ENCODE data around the gene RELL1. TPM values are rescaled to one million over a fixed set of nuclear protein-coding genes. Genes with fewer than 3 reads are reported as not detected.
A peak's percentile ranks its signal among the peaks of the same experiment; 100 is the strongest.

RELL1 gene
- total and polyA plus RNA-seq, 12 donors = 2.3 to 39.9 (median 26.7) TPM

GRCh38 chr4:37664696-37665095 lies 21.5 kb downstream of the RELL1 start:
- intact Hi-C loops (cut with DNase I) = loop anchor here in 1 of 10 donors (10.0 kb wide), 1 partner anchor 230 kb away; the partner anchor contains the start of gene TBC1D1
- H3K4me3 ChIP-seq = no peak overlapping the region
- TF ChIP-seq CTCF (IDR thresholded peaks at IDR 0.05) = no peak
- peak overlapping the region; percentile 44 to 92 (median 74) for H3K27ac ChIP-seq
- H3K27me3 ChIP-seq = no peaks in the 10 kb centered on the region
- DNase-seq = no peak
- H3K9me3 ChIP-seq = no peaks in the 10 kb centered on the region
- H3K4me1 ChIP-seq = peaks cover 24 to 83% (median 80%) of the 10 kb centered on the region in 9 donors
- peak in 2 of 8 donors; percentile 18 to 30 for ATAC-seq
- H3K36me3 ChIP-seq = no peaks in the 10 kb centered on the region
- 27 to 28% methylated on average over 5 of the region's 5 CpGs for WGBS, 2 donors

- no peak for ATAC-seq
- Histone ChIP-seq H3K27ac (peak overlapping the region in 9 of 10 donors; percentile 59 to 92 (median 73)), H3K36me3 (no peaks in the 10 kb centered on the region), H3K9me3 (no peaks in the 10 kb centered on the region), H3K4me3 (no peak overlapping the region), H3K27me3 (no peaks in the 10 kb centered on the region), H3K4me1 (peaks cover 24 to 94% (median 90%) of the 10 kb centered on the region in 9 donors)
- WGBS, 2 donors = 60 to 67% methylated on average over 7 of the region's 7 CpGs
- no peak for DNase-seq
- intact Hi-C loops (cut with DNase I) = loop anchor here in 1 of 10 donors (10.0 kb wide), 1 partner anchor 231 kb away; the partner anchor contains the start of gene TBC1D1
- TF ChIP-seq CTCF (IDR thresholded peaks at IDR 0.05) = no peak
Measured at GRCh38 chr4:37663552-37663951, 22.6 kb downstream of the RELL1 start.

DNA sequence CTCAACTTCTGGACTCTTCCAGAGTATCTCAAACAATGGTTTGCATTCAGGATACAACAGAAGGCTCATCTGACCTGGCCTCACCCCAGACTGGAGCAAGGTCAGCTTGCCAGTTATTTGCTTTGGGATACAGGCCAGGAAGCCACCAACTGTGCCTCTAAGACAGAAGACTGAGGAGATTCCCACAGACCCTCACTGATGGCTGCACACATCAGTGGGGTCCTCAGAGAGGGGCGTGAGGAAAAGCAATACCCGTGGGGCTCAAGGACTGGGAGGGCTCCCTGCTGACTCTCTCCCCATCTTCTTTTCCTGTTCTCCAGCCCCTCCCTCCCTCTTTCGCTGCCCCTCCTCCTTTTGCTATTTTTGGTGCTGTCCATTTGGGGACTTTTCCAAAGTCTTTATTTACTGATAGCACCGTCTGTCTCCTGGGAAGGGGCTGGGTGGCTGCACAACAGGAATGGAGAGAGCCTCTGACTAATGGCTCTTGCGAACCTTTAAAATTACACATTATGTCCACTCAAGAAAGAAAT lies 23.2 kb downstream of the RELL1 start:
- intact Hi-C loops (cut with DNase I) = loop anchor here in 1 of 10 donors (10.0 kb wide), 1 partner anchor 232 kb away; the partner anchor contains the start of gene TBC1D1
- H3K27ac ChIP-seq = peak overlapping the region in 9 of 10 donors; percentile 59 to 92 (median 73)
- DNase-seq = peak; percentile 27 to 68
- WGBS, 2 donors = 17% methylated on average over 5 of the region's 5 CpGs
- no peak for TF ChIP-seq CTCF (IDR thresholded peaks at IDR 0.05)
- no peaks in the 10 kb centered on the region for H3K27me3 ChIP-seq
- H3K4me3 ChIP-seq = peak overlapping the region in 4 of 10 donors; percentile 21 to 35 (median 32)
- H3K9me3 ChIP-seq = no peaks in the 10 kb centered on the region
- H3K4me1 ChIP-seq = peaks cover 24 to 100% (median 90%) of the 10 kb centered on the region in 9 donors
- ATAC-seq = peak; percentile 22 to 61 (median 44)
- H3K36me3 ChIP-seq = no peaks in the 10 kb centered on the region

GRCh38 chr4:37662251-37662650 lies 23.9 kb downstream of the RELL1 start:
- Histone ChIP-seq H3K9me3 (peaks cover 0 to 5% (median 0%) of the 10 kb centered on the region in 11 donors), H3K27ac (peak overlapping the region in 9 of 10 donors; percentile 59 to 92 (median 73)), H3K4me3 (peak overlapping the region in 1 of 10 donors; percentile 31), H3K27me3 (no peaks in the 10 kb centered on the region), H3K36me3 (no peaks in the 10 kb centered on the region), H3K4me1 (peaks cover 24 to 98% (median 83%) of the 10 kb centered on the region in 9 donors)
- ATAC-seq (peak in 1 of 8 donors; percentile 4), DNase-seq (no peak)
- 4 to 17% methylated on average over 1 of the region's 1 CpG for WGBS, 2 donors
- intact Hi-C loops (cut with DNase I) = loop anchor here in 1 of 10 donors (10.0 kb wide), 1 partner anchor 233 kb away; the partner anchor contains the start of gene TBC1D1
- TF ChIP-seq CTCF (IDR thresholded peaks at IDR 0.05) = no peak
